Endothelial cell (in vitro differentiated cells): Measurements from ENCODE around the gene OR5D18. TPM values are rescaled to one million over a fixed set of nuclear protein-coding genes. Genes with fewer than 3 reads are reported as not detected.

Experiments used
- DNase-seq: peaks from one replicate; pipeline ENCODE4 v3.0.0; 2021; ENCODE audit warnings: low spot score
- H3K27ac Mint-ChIP-seq: one replicate; pipeline ENCODE4 v1.8.0; 2021; ENCODE audit warnings: mixed read lengths, inconsistent platforms; ENCODE audit not compliant: unreplicated experiment
- H3K27me3 Mint-ChIP-seq: one replicate; pipeline ENCODE4 v1.8.0; 2021; ENCODE audit warnings: mild to moderate bottlenecking, moderate library complexity, mixed read lengths, inconsistent platforms; ENCODE audit not compliant: unreplicated experiment
- H3K36me3 Mint-ChIP-seq: one replicate; pipeline ENCODE4 v1.8.0; 2021; ENCODE audit warnings: mild to moderate bottlenecking, low read depth, mixed read lengths, inconsistent platforms; ENCODE audit not compliant: unreplicated experiment
- H3K4me1 Mint-ChIP-seq: one replicate; pipeline ENCODE4 v1.8.0; 2021; ENCODE audit warnings: mild to moderate bottlenecking, mixed read lengths, inconsistent platforms; ENCODE audit not compliant: unreplicated experiment
- H3K4me3 Mint-ChIP-seq: one replicate; pipeline ENCODE4 v1.8.0; 2021; ENCODE audit warnings: mild to moderate bottlenecking, mixed read lengths, inconsistent platforms; ENCODE audit not compliant: unreplicated experiment
- H3K9me3 Mint-ChIP-seq: one replicate; pipeline ENCODE4 v1.8.0; 2021; ENCODE audit warnings: mixed read lengths, inconsistent platforms; ENCODE audit not compliant: unreplicated experiment
- total RNA-seq: library from RNA; stranded (reverse); fragmentation: NEBNext Ultra II Directional; extraction: Animal tissue kit (Norgen Biotek cat#: 25700); gene quantifications from one replicate; pipeline ENCODE4 v1.2.1, GENCODE V29; 2021; ENCODE audit not compliant: unreplicated experiment
- TF ChIP-seq, protein P1 (sequence below): fragments of 200-600 bp; sonication (generic); IDR thresholded peaks from one replicate; pipeline ENCODE4 v1.5.0; 2021; ENCODE audit warnings: antibody characterized with exemption; ENCODE audit not compliant: unreplicated experiment

The OR5D18 gene
- total RNA-seq, 1 donor from 2014 or later = not detected

DNA sequence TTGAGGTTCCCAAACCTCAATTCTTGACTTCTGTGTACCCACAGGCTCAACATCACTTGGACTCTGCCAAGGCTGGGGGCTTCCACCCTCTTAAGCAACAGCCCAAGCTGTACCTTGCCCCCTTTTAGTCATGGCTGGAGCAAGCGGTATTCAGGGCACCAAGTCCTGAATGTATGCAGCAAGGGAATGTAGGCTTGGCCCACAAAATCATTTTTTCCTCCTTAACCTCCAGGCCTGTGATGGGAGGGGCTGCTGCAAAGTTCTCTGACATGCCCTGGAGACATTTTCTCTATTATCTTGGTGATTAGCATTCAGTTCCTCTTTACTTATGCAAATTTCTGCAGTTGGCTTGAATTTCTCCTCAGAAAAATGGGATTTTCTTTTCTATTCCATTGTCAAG, 13.2 kb upstream of the OR5D18 start:
- Mint-ChIP-seq H3K27me3 (peaks cover 4% of the 10 kb centered on the region), H3K4me3 (no peak overlapping the region), H3K36me3 (no peaks in the 10 kb centered on the region), H3K4me1 (no peaks in the 10 kb centered on the region), H3K27ac (no peak overlapping the region), H3K9me3 (peaks cover 17% of the 10 kb centered on the region)
- no peak for DNase-seq
- TF ChIP-seq, protein P1, sequence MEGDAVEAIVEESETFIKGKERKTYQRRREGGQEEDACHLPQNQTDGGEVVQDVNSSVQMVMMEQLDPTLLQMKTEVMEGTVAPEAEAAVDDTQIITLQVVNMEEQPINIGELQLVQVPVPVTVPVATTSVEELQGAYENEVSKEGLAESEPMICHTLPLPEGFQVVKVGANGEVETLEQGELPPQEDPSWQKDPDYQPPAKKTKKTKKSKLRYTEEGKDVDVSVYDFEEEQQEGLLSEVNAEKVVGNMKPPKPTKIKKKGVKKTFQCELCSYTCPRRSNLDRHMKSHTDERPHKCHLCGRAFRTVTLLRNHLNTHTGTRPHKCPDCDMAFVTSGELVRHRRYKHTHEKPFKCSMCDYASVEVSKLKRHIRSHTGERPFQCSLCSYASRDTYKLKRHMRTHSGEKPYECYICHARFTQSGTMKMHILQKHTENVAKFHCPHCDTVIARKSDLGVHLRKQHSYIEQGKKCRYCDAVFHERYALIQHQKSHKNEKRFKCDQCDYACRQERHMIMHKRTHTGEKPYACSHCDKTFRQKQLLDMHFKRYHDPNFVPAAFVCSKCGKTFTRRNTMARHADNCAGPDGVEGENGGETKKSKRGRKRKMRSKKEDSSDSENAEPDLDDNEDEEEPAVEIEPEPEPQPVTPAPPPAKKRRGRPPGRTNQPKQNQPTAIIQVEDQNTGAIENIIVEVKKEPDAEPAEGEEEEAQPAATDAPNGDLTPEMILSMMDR = no peak

DNA sequence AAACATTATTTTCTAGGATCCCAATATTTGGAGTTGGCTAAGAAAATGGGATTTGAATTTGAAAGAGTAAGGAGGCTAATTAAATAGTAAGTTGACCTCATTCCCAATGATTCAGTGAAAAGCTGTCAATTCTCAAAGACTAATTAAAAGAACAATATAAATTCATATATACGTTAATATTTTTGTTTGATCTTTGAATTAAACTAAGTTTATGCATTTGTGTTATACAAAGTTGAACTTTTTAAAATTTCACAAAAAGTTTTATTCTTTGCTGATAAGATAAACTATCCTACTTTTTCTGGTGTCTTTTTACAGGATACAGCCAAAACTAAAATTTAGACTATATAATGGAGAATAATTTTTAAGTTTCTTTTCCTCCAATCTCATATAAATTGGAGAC, 8.4 kb upstream of the OR5D18 start, which contains the start of gene OR5L1:
Gene OR5L1 (plus strand): TSS at position 301 of the 400 bp plus-strand sequence. CDS start 100 bp downstream, outside the sequence.
- Mint-ChIP-seq H3K27ac (no peak within 1 kb of the TSS), H3K4me1 (no peaks in the 10 kb centered on the region), H3K9me3 (peaks cover 11% of the 10 kb centered on the region), H3K36me3 (no peaks in the 10 kb centered on the region), H3K27me3 (peaks cover 2% of the 10 kb centered on the region), H3K4me3 (no peak within 1 kb of the TSS)
- DNase-seq = no peak
- TF ChIP-seq, protein P1 = no peak

DNA sequence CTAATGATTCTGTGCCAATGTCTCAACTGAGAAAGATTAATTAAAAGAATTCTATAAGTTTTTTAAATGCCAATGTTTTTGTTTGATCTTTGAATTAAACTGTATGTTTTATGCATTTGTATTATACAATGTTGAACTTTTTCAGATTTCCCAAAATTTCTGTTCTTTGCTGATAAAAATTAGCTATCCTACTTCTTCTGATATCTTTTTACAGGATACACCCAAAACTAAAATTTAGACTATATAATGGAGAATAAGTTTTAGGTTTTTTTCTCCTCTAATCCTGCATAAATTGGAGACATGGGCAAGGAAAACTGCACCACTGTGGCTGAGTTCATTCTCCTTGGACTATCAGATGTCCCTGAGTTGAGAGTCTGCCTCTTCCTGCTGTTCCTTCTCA, 7.5 kb downstream of the OR5D18 start, which contains the start of gene OR5L2:
Gene OR5L2 (plus strand): TSS at position 301 of the 400 bp plus-strand sequence. CDS start 0 bp downstream, at position 301.
- TF ChIP-seq, protein P1 = no peak
- no peaks in the 10 kb centered on the region for H3K4me1 Mint-ChIP-seq
- no peak within 1 kb of the TSS for H3K4me3 Mint-ChIP-seq
- H3K27ac Mint-ChIP-seq = no peak within 1 kb of the TSS
- DNase-seq = no peak
- peaks cover 5% of the 10 kb centered on the region for H3K36me3 Mint-ChIP-seq
- peaks cover 12% of the 10 kb centered on the region for H3K9me3 Mint-ChIP-seq
- no peaks in the 10 kb centered on the region for H3K27me3 Mint-ChIP-seq

DNA sequence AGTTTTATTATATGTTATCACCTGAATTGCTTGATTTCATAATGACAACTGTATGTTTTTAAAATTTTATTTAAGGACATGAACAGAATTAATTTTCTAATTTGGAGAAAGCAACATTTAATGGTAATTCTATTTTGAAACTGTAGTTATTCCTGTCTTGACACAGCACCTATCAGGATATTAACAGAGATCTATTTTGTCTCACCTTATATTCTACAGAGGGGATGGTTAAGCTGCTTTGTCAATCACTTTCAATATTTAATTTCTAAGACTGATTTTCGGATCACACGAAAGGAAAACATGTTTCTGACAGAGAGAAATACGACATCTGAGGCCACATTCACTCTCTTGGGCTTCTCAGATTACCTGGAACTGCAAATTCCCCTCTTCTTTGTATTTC, 19.0 kb downstream of the OR5D18 start, which contains the start of gene OR5D16:
Gene OR5D16 (plus strand): TSS at position 301 of the 400 bp plus-strand sequence. CDS start 0 bp downstream, at position 301.
- TF ChIP-seq, protein P1 = no peak
- Mint-ChIP-seq H3K4me1 (no peaks in the 10 kb centered on the region), H3K27ac (no peak within 1 kb of the TSS), H3K9me3 (no peaks in the 10 kb centered on the region), H3K4me3 (no peak within 1 kb of the TSS), H3K36me3 (no peaks in the 10 kb centered on the region), H3K27me3 (peaks cover 3% of the 10 kb centered on the region)
- no peak for DNase-seq

DNA sequence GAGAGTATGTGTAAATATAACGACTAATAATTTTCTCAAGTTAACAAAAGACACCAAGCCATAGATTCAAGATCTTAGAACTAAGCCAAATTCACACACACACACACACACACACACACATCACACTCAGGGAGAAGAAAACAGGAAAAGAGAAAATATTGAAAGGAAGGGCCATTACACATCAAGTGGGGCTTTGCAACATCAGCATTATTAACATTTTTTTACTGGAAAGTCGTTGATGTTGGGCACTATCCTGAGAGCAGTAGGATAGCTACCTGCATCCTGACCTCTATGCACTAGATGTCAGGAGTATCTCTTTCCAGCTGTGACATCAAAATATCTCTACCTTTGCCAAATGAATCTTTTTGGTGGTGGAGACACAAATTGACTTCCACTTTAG, 28.0 kb downstream of the OR5D18 start:
- DNase-seq = no peak
- Mint-ChIP-seq H3K4me3 (no peak overlapping the region), H3K9me3 (peaks cover 13% of the 10 kb centered on the region), H3K27me3 (peaks cover 3% of the 10 kb centered on the region), H3K36me3 (no peaks in the 10 kb centered on the region), H3K4me1 (no peaks in the 10 kb centered on the region), H3K27ac (no peak overlapping the region)
- TF ChIP-seq, protein P1 = no peak
